GM12891 (cell line): Measurements from ENCODE around the gene RUNX3.

ENCODE experiments used
- POLR2A ChIP-seq: IDR thresholded peaks from 2 replicates; pipeline ENCODE4 v1.6.1; 2011; ENCODE audit warnings: low read depth, low read length, control low read depth
- POLR2AphosphoS5 ChIP-seq: IDR thresholded peaks from 2 replicates; pipeline ENCODE4 v1.6.1; 2011; ENCODE audit warnings: low read depth, low read length, control low read depth
- TAF1 ChIP-seq: IDR thresholded peaks from 2 replicates; pipeline ENCODE4 v1.6.1; 2011; ENCODE audit warnings: low read depth, low read length, control low read depth

- no peak for TF ChIP-seq TAF1
- TF ChIP-seq POLR2A: no peak
- TF ChIP-seq POLR2AphosphoS5: no peak
Observed at GRCh38 chr1:24905355-24905978, 24.6 kb downstream of the RUNX3 start.
